IMR-90 (cell line): ENCODE measurements around the gene FAF1. TPM values are rescaled to one million over a fixed set of nuclear protein-coding genes. Genes with fewer than 3 reads are reported as not detected.

Experiments used
- ATAC-seq: fragments of 200-7000 bp; cut with Tn5 transposase; 2 replicates; pipeline ENCODE4 v1.9.1; 2020; ENCODE audit warnings: low read depth, mild to moderate bottlenecking, moderate library complexity
- BruUV-seq: library from RNA; stranded (reverse); fragments of 400-500 nt; replicated peaks from 2 replicates; lab custom pipeline; 2021; lab: Mats Ljungman, UMichigan
- CTCF ChIA-PET: fragments of 300-600 bp; formaldehyde crosslinking; extraction: SDS; loops from one replicate; lab custom pipeline; 2021; ENCODE audit warnings: antibody characterized with exemption; lab: Yijun Ruan, JAX
- POLR2A ChIA-PET: fragments of 300-600 bp; sonication (Branson Sonifier 250); formaldehyde crosslinking; loops from one replicate; lab custom pipeline; 2022; ENCODE audit warnings: antibody characterized with exemption; ENCODE audit not compliant: unreplicated experiment; lab: Charles Lee
- DNase-seq: peaks from one replicate; pipeline ENCODE4 v3.0.0; 2013
- H2AFZ ChIP-seq: replicated peaks from 2 replicates; pipeline ENCODE3; 2013; ENCODE audit warnings: low read length, mild to moderate bottlenecking; ENCODE audit not compliant: poor library complexity
- H2AK5ac ChIP-seq: 2 replicates; pipeline ENCODE4 v1.6.1; 2013; ENCODE audit warnings: low read depth, low read length, inconsistent platforms
- H2AK9ac ChIP-seq: replicated peaks from 2 replicates; pipeline ENCODE3; 2013; ENCODE audit warnings: mild to moderate bottlenecking, low read depth, low read length, moderate library complexity; ENCODE audit not compliant: poor library complexity
- H2BK120ac ChIP-seq: 2 replicates; pipeline ENCODE4 v1.6.1; 2013; ENCODE audit warnings: low read depth, low read length, inconsistent platforms
- H2BK15ac ChIP-seq: 3 replicates; pipeline ENCODE4 v1.6.1; 2013; ENCODE audit warnings: low read depth, low read length, inconsistent platforms
- H2BK20ac ChIP-seq: 2 replicates; pipeline ENCODE4 v1.6.1; 2013; ENCODE audit warnings: low read depth, mild to moderate bottlenecking, inconsistent platforms, low read length, moderate library complexity
- H2BK5ac ChIP-seq: 2 replicates; pipeline ENCODE4 v1.6.1; 2013; ENCODE audit warnings: mild to moderate bottlenecking, low read depth, low read length, inconsistent platforms; ENCODE audit not compliant: poor library complexity, severe bottlenecking
- H3K14ac ChIP-seq: replicated peaks from 2 replicates; pipeline ENCODE4 v1.6.1; 2013; ENCODE audit warnings: low read depth, low read length, inconsistent platforms
- H3K18ac ChIP-seq: 2 replicates; pipeline ENCODE4 v1.6.1; 2013; ENCODE audit warnings: low read depth, low read length, control low read depth
- H3K23ac ChIP-seq: 2 replicates; pipeline ENCODE4 v1.6.1; 2013; ENCODE audit warnings: low read depth, low read length, inconsistent platforms
- H3K27ac ChIP-seq: 2 replicates; pipeline ENCODE4 v1.5.1; 2013; ENCODE audit warnings: mild to moderate bottlenecking, control low read depth, low read length; ENCODE audit not compliant: insufficient read depth
- H3K27me3 ChIP-seq: 2 replicates; pipeline ENCODE4 v1.6.1; 2013; ENCODE audit warnings: low read length; ENCODE audit not compliant: control insufficient read depth, insufficient read depth
- H3K36me3 ChIP-seq: 2 replicates; pipeline ENCODE4 v1.6.1; 2013; ENCODE audit warnings: low read length, mixed read lengths; ENCODE audit not compliant: control insufficient read depth, insufficient read depth
- H3K4ac ChIP-seq: 2 replicates; pipeline ENCODE4 v1.6.1; 2013; ENCODE audit warnings: low read depth, low read length, inconsistent platforms
- H3K4me1 ChIP-seq: 2 replicates; pipeline ENCODE4 v1.6.1; 2013; ENCODE audit warnings: low read length, mixed read lengths; ENCODE audit not compliant: control insufficient read depth, insufficient read depth
- H3K4me2 ChIP-seq: 2 replicates; pipeline ENCODE4 v1.6.1; 2013; ENCODE audit warnings: low read depth, mild to moderate bottlenecking, control low read depth, low read length, moderate library complexity
- H3K4me3 ChIP-seq: 2 replicates; pipeline ENCODE4 v1.5.1; 2013; ENCODE audit warnings: low read depth, mild to moderate bottlenecking, control low read depth, low read length, moderate library complexity; ENCODE audit not compliant: insufficient read depth
- H3K56ac ChIP-seq: 2 replicates; pipeline ENCODE4 v1.6.1; 2013; ENCODE audit warnings: low read length, inconsistent platforms; ENCODE audit not compliant: insufficient read depth; ENCODE audit errors: extremely low read depth
- H3K79me1 ChIP-seq, 2 experiments: 2 replicates each; pipeline ENCODE4 v1.6.1; 2013; ENCODE audit warnings: low read length in 2 of 2, inconsistent platforms in 1 of 2, low read depth in 1 of 2
- H3K9ac ChIP-seq: 2 replicates; pipeline ENCODE4 v1.6.1; 2013; ENCODE audit warnings: low read depth, low read length, control low read depth
- H3K9me1 ChIP-seq: 2 replicates; pipeline ENCODE4 v1.6.1; 2013; ENCODE audit warnings: low read length, inconsistent platforms; ENCODE audit not compliant: insufficient read depth
- H3K9me3 ChIP-seq: 2 replicates; pipeline ENCODE4 v1.6.1; 2013; ENCODE audit warnings: low read length; ENCODE audit not compliant: control insufficient read depth, insufficient read depth
- H4K20me1 ChIP-seq: 2 replicates; pipeline ENCODE4 v1.6.1; 2013; ENCODE audit warnings: low read length, inconsistent platforms; ENCODE audit not compliant: insufficient read depth
- H4K5ac ChIP-seq: 2 replicates; pipeline ENCODE4 v1.6.1; 2013; ENCODE audit warnings: mild to moderate bottlenecking, low read depth, low read length, control low read depth
- H4K8ac ChIP-seq, 2 experiments: 2 replicates each; pipeline ENCODE4 v1.6.1; 2013; ENCODE audit warnings: low read depth in 2 of 2, low read length in 2 of 2, control low read depth in 1 of 2, inconsistent platforms in 1 of 2
- H4K91ac ChIP-seq: 2 replicates; pipeline ENCODE4 v1.6.1; 2013; ENCODE audit warnings: low read depth, low read length, inconsistent platforms; ENCODE audit not compliant: insufficient read depth
- FOS ChIP-seq: fragments of 150-350 bp; IDR thresholded peaks from 2 replicates; pipeline ENCODE4 v1.6.1; 2016; ENCODE audit warnings: low read depth, low read length
- MAZ ChIP-seq: IDR thresholded peaks from 2 replicates; pipeline ENCODE4 v1.6.1; 2012; ENCODE audit warnings: low read depth, mild to moderate bottlenecking, low read length, improper control_type of control experiment, moderate library complexity, borderline replicate concordance
- RAD21 ChIP-seq: IDR thresholded peaks from 2 replicates; pipeline ENCODE4 v1.6.1; 2012; ENCODE audit warnings: low read length, improper control_type of control experiment
- WGBS, 2 experiments: methylation state at CpG; one replicate each; pipeline versions ENCODE4 v1.1.5 to v1.1.7; 2013; ENCODE audit warnings: missing lambda C conversion rate in 2 of 2; ENCODE audit not compliant: insufficient read length in 1 of 2; ENCODE audit errors: extremely low coverage in 2 of 2; 5-methylcytosine and 5-hydroxymethylcytosine counted together
- dilution Hi-C: fragments of 300-500 bp; cut with HindIII; formaldehyde crosslinking; loops from one replicate; pipeline ENCODE4 v1.14.3; 2018; ENCODE audit warnings: low sequenced_read_pairs; ENCODE audit not compliant: unreplicated experiment
- in situ Hi-C: fragments of 300-500 bp; cut with MboI; formaldehyde crosslinking; loops from 3 replicates; pipeline ENCODE4 v1.14.3; 2019; ENCODE audit warnings: low sequenced_read_pairs, inconsistent platforms, mixed read lengths
- intact Hi-C: fragments of 100-400 bp; cut with micrococcal nuclease; formaldehyde crosslinking; loops from 2 replicates; pipeline ENCODE4 v1.10.0; 2022
- polyA plus RNA-seq, 3 experiments: library from polyadenylated mRNA; depleted of rRNA; stranded (reverse); fragments of >200 nt; gene quantifications; 2 replicates each; pipeline ENCODE4 v1.2.3, GENCODE V29; 2012; ENCODE audit warnings: low replicate concordance in 1 of 3
- total RNA-seq: library from RNA; depleted of rRNA; stranded (reverse); fragments of >200 nt; gene quantifications from 2 replicates; pipeline ENCODE4 v1.2.3, GENCODE V29; 2012
- TF ChIP-seq, protein P1 (sequence below): conservative IDR thresholded peaks from 2 replicates; pipeline ENCODE4 v1.5.1; 2012; ENCODE audit warnings: mild to moderate bottlenecking, low read depth, low read length, improper control_type of control experiment
- TF ChIP-seq, protein P2 (sequence below): fragments of 150-350 bp; IDR thresholded peaks from 2 replicates; pipeline ENCODE4 v1.6.1; 2016; ENCODE audit warnings: low read depth, mild to moderate bottlenecking, low read length, moderate library complexity, borderline replicate concordance

The FAF1 gene
- total and polyA plus RNA-seq, 2 of the 4 experiments (the other 2 are of a cell fraction) = 18.8 to 72.9 TPM

GRCh38 chr1:50522691-50523342 is 437.2 kb downstream of the FAF1 start:
- TF ChIP-seq FOS = no peak
- no peak for TF ChIP-seq MAZ
- TF ChIP-seq RAD21 = no peak
- TF ChIP-seq, protein P1, sequence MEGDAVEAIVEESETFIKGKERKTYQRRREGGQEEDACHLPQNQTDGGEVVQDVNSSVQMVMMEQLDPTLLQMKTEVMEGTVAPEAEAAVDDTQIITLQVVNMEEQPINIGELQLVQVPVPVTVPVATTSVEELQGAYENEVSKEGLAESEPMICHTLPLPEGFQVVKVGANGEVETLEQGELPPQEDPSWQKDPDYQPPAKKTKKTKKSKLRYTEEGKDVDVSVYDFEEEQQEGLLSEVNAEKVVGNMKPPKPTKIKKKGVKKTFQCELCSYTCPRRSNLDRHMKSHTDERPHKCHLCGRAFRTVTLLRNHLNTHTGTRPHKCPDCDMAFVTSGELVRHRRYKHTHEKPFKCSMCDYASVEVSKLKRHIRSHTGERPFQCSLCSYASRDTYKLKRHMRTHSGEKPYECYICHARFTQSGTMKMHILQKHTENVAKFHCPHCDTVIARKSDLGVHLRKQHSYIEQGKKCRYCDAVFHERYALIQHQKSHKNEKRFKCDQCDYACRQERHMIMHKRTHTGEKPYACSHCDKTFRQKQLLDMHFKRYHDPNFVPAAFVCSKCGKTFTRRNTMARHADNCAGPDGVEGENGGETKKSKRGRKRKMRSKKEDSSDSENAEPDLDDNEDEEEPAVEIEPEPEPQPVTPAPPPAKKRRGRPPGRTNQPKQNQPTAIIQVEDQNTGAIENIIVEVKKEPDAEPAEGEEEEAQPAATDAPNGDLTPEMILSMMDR = no peak
- TF ChIP-seq, protein P2, sequence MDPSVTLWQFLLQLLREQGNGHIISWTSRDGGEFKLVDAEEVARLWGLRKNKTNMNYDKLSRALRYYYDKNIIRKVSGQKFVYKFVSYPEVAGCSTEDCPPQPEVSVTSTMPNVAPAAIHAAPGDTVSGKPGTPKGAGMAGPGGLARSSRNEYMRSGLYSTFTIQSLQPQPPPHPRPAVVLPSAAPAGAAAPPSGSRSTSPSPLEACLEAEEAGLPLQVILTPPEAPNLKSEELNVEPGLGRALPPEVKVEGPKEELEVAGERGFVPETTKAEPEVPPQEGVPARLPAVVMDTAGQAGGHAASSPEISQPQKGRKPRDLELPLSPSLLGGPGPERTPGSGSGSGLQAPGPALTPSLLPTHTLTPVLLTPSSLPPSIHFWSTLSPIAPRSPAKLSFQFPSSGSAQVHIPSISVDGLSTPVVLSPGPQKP = no peak
- no peak overlapping the region for H2AFZ ChIP-seq
- in situ Hi-C loops (no loop called here), dilution Hi-C loops (no loop called here), intact Hi-C loops (no loop called here)
- no peak overlapping the region for H2AK5ac ChIP-seq
- H2BK15ac ChIP-seq = no peak overlapping the region
- H3K14ac ChIP-seq = no peak overlapping the region
- WGBS, 2 experiments = no CpG with 5 or more reads among the region's 1 CpG
- ChIA-PET POLR2A (no interaction called here), CTCF (no interaction called here)
- DNase-seq (no peak), ATAC-seq (no peak)
- H3K4me1 ChIP-seq = no peaks in the 10 kb centered on the region
- no peaks in the 10 kb centered on the region for H4K20me1 ChIP-seq
- H3K18ac ChIP-seq = no peak overlapping the region
- H2BK120ac ChIP-seq = no peak overlapping the region
- H3K9ac ChIP-seq = no peak overlapping the region
- no peaks in the 10 kb centered on the region for H3K9me3 ChIP-seq
- no peak overlapping the region for H3K4me3 ChIP-seq
- no peak overlapping the region for H4K91ac ChIP-seq
- H3K56ac ChIP-seq = no peak overlapping the region
- no peak overlapping the region for H3K4ac ChIP-seq
- H3K23ac ChIP-seq = no peak overlapping the region
- H2BK20ac ChIP-seq = no peak overlapping the region
- no peak overlapping the region for H3K4me2 ChIP-seq
- no peak overlapping the region for H2BK5ac ChIP-seq
- no peaks in the 10 kb centered on the region for H3K27me3 ChIP-seq
- H3K9me1 ChIP-seq = no peaks in the 10 kb centered on the region
- H3K36me3 ChIP-seq = no peaks in the 10 kb centered on the region
- no peak overlapping the region for H2AK9ac ChIP-seq
- no peak overlapping the region for H4K5ac ChIP-seq
- no peak overlapping the region for H3K27ac ChIP-seq
- H3K79me1 ChIP-seq = no peaks in the 10 kb centered on the region
- BruUV-seq = no TSS peak
- H4K8ac ChIP-seq = no peak overlapping the region
